Islet of Langerhans (tissue), 1 donor: ENCODE measurements around the gene ACTR5.

Experiments
- FAIRE-seq: peaks from one replicate; lab custom pipeline; 2011; peaks lifted over from hg19 to GRCh38; lab: Jason Lieb, UNC

The ACTR5 gene

GRCh38 chr20:38728911-38729642 lies 19.2 kb upstream of the ACTR5 start:
- no peak for FAIRE-seq

DNA sequence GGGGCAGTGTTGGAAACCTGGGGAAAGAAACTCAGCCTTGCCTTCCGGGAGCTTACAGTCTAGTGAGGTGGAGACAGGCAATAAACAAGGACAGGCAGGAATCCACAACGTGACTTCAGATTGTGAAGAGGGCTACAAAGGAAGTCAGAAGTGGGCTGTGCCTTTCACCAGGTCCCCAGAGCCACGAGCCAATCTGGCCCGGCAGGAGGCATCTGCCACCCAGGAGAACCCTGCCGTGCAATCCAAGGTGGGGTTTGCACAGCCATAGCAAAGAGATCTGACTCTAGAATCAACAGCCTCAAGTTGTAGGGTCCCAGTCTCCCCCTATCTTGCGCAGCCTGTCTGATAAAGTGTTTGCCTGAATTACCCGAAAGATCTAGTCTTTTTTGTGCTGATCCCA lies 18.5 kb upstream of the ACTR5 start:
- FAIRE-seq: no peak

DNA sequence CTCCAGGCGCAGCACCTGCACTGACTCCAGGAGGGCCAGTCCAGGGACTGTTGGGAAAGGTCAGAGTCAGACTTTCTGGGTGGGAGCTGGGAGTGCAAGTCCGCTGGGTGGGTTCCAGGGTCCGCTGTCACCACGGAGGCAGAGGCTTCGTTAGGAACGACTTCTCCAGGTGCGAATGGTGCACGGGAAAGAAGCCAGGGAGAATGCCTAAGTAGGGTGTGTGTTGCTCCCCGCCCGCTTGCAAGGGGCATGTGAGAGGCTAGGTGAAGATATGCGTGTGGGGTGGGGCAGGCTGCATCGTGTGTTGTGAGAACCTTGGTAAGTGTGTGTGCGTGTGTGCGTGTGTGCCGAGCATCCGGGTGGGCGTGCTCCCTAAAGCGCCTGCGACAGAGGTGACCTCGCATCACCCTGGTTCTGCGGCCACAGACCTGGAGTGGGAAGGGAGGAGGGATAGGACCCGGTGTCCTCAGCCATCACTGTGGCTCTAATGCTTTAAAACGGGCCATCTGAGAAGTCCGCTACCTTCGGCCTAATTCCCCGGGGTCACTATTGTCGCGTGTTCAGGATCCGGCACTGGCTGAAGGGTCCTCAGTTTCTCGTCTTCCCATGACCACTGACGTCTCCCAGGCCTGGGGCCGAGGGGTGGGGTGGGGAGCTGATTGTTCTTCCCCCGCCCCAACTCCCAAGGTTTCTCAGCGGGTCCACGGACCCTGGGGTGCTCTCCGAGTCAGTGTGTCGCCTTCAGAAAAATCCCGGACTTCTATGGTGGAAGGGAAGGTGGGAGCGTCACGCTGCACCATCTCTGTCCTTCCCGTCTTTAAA lies 17.9 kb upstream of the ACTR5 start:
- no peak for FAIRE-seq

GRCh38 chr20:38730989-38731737 lies 17.1 kb upstream of the ACTR5 start:
- FAIRE-seq: no peak

DNA sequence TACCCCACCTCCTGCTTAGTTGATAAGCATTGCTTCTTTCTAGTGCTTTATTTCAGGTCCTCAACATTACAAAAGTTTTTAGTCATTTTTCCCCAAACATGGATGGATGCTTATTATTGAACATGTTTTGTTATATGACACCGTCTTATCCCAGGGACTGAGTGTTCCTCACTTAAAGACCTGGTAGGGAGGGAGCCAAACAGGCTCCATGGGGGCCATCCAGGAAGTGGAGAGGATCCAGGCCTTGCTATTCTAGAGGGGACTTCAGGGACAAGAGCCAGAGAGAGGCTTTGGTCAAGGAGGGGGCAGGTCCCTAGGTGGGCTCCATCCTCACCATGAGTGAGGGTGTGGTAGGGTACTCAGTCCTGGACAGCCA lies 16.5 kb upstream of the ACTR5 start:
- FAIRE-seq: no peak

- no peak for FAIRE-seq
These were observed 15.3 kb upstream of the ACTR5 start for GRCh38 chr20:38732981-38733380.

GRCh38 chr20:38735172-38735571 lies 13.1 kb upstream of the ACTR5 start:
- FAIRE-seq: no peak

DNA sequence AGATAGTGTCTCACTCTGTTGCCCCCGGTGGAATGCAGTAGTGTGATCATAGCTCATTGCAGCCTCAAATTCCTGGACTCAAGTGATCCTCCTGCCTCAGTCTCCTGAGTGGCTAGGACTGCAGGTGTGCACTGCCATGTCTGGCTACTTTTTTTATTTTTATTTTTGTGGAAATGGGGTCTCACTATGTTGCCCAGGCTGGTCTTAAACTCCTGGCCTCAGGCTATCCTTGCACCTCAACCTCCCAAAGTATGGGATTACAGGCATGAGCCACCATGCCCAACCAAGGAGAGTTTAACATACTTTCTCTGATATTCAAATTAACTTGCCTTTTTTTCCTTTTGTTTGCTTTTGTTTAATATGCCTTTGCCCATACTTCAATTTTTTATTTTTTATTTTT lies 10.4 kb upstream of the ACTR5 start:
- FAIRE-seq: no peak

- no peak for FAIRE-seq
These were observed 2.5 kb upstream of the ACTR5 start for GRCh38 chr20:38745757-38746156.

DNA sequence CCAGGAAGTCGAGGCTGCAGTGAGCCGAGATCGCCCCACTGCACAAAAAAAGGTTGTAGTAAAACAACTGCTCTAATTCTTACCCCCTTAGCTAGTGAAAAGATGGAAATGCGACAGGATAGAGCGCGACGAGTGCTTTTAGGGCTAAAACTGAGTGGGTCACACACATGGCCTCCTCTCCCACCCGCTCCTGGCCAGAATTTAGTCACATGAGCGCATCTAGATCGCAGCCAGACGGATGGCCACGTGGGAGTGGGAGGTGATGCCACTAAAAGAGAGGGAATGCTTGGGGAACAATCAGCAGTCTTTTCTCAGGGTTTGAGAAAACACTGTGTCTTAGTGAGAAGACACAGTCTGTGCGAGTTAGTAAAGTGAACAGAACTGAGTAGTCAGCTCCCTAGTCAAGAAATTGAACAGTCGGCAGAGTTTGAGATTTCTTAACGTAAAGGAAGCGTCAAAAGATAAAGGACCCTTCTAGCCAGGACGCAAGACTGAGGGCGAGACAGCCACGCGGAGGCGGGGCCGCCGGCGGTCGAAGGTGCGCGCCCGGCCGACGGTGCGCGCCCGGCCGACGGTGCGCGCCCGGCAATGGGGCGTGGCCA lies 664 bp upstream of the ACTR5 start:
- FAIRE-seq: no peak

- FAIRE-seq: no peak
These were observed 545 bp downstream of the ACTR5 start for GRCh38 chr20:38748861-38749149.

DNA sequence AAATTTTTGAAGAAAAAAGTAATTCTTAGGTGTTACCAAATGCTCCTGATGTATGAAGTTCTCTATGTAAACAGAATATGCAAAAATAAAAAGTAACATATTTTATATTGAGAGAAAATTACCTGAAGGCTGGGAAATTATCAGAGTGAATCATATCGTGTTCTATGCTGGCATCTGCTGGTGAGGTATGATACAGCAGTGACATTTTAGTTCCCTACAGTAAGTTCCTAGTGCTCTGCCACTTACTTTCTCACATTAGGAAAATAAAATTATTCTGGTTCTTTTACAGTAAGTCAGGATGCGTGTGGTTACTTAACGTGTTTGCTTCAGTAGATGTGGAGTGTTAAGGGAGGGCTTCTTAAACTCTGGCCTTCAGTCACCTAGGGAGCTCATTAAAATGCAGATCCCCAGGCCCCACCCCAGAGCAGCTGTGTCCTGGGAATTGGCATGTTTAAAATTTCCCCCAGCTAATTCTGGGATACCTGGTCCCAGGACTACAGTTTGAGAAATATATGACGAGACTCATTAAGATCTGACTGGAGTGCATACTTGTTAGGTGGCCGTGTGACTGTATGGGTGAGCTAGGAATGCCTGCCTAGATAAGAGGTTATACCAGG lies 3.2 kb downstream of the ACTR5 start:
- FAIRE-seq: peak; percentile 96

GRCh38 chr20:38752029-38752428 lies 3.8 kb downstream of the ACTR5 start:
- FAIRE-seq: no peak

GRCh38 chr20:38754924-38755323 lies 6.7 kb downstream of the ACTR5 start:
- FAIRE-seq: no peak

DNA sequence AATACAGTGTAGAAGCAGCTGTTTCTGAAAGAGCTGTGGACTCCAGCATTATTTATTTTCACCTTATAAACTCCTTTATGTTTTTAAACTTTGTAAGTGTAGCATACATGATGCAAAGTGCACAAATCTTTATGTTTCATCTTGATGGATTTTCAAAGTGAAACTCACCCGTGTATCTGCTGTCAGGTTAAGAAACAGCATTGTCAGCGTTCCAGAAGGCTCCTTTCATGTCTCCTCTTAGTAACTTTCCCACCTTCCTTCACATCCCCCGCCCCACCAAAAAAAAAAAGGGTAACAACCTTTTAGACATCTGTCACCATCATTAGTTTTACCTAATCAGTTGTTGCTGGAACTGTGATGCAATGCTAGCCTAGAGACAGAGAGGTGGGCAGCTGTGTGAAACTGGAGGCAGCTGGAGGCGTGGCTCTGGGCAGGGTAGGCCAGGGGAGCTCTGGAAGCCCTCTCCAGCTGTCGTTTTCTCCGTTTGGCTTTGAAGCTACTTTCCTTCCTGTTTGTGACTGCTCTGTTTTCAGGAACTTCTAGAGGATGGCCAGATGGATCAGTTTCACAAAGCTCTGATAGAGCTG lies 7.2 kb downstream of the ACTR5 start:
- no peak for FAIRE-seq

- FAIRE-seq: no peak
These were observed 9.0 kb downstream of the ACTR5 start for GRCh38 chr20:38757145-38757775.

- FAIRE-seq: no peak
These were observed 10.8 kb downstream of the ACTR5 start for GRCh38 chr20:38759106-38759505.

DNA sequence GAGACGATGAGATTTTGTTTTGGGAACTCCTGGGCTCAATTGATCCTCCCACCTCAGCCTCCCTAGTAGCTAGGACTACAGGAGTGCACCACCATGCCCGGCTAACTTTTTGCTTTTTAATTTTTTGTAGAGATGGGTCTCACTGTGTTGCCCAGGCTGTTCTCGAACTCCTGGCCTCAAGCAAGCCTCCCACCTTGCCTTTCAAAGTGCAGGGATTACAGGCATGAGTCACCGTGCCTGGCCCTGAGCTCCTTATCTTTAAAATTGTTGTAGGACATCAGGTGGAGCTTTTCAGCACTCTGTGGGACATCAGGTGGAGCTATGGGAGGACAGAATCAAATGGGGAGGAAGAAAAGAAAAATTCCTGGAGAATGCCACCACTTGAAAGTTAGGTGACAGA lies 12.7 kb downstream of the ACTR5 start:
- no peak for FAIRE-seq

GRCh38 chr20:38762174-38762573 lies 13.9 kb downstream of the ACTR5 start:
- FAIRE-seq: no peak

GRCh38 chr20:38763616-38764015 lies 15.4 kb downstream of the ACTR5 start:
- FAIRE-seq: no peak

DNA sequence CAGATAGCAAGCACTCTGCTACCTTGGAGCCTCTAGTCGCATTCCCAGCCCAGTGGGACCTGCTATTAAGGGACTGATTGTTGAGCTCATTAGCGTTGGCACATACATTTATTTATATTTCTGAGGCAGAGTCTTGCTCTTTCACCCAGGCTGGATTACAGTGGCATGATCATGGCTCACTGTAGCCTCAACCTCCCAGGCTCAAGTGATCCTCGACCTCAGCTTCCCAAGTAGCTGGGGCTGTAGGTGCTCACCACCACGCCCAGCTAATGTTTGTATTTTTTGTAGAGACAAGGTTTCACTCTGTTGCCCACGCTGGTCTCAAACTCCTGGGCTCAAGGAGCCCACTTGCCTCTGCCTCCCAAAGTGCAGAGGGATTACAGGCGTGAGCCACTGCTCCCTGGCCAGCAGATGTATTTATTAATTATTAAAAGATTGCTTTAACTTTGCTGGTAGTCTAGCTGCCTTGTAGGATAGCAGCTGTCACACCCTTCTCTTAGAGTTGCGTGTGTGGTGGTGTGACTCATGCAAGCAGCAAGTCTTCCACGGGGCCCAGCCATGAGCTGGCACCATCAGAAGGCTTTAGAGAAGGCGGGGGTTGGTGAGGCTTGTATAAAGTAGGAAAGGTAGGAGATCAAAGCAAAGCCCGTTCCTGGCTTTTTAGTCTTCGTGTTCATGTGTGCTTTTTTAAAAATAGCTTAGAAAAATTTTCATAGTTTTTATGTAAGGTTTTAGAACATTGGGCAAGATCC lies 16.5 kb downstream of the ACTR5 start:
- FAIRE-seq: no peak
